Chondrocyte (in vitro differentiated cells): ENCODE results near the gene SPAG4. TPM values are rescaled to one million over a fixed set of nuclear protein-coding genes. Genes with fewer than 3 reads are reported as not detected.

ENCODE experiments used
- DNase-seq: peaks from one replicate; pipeline ENCODE4 v3.0.0; 2021; ENCODE audit warnings: mixed read lengths, low spot score
- H3K27ac Mint-ChIP-seq: one replicate; pipeline ENCODE4 v1.8.0; 2021; ENCODE audit warnings: mild to moderate bottlenecking, moderate library complexity, mixed read lengths; ENCODE audit not compliant: unreplicated experiment
- H3K27me3 Mint-ChIP-seq: 2 replicates; pipeline ENCODE4 v1.8.0; 2021; ENCODE audit warnings: low read depth, mixed read lengths
- H3K36me3 Mint-ChIP-seq: 2 replicates; pipeline ENCODE4 v1.8.0; 2021; ENCODE audit warnings: low read depth, mixed read lengths
- H3K4me1 Mint-ChIP-seq: 2 replicates; pipeline ENCODE4 v1.8.0; 2021; ENCODE audit warnings: low read depth, mild to moderate bottlenecking, mixed read lengths
- H3K4me3 Mint-ChIP-seq: one replicate; pipeline ENCODE4 v1.8.0; 2021; ENCODE audit warnings: mild to moderate bottlenecking, moderate library complexity, mixed read lengths; ENCODE audit not compliant: unreplicated experiment
- H3K9me3 Mint-ChIP-seq: 2 replicates; pipeline ENCODE4 v1.8.0; 2021; ENCODE audit warnings: low read depth, mixed read lengths
- total RNA-seq: library from RNA; stranded (reverse); gene quantifications from 3 replicates; pipeline ENCODE4 v1.2.1, GENCODE V29; 2021
- TF ChIP-seq, protein P1 (sequence below): fragments of 200-600 bp; sonication (generic); IDR thresholded peaks from 2 replicates; pipeline ENCODE4 v1.5.0; 2021; ENCODE audit warnings: antibody characterized with exemption, mild to moderate bottlenecking, moderate library complexity

The SPAG4 gene
- total RNA-seq, 1 donor from 2014 or later: 8.6 TPM

GRCh38 chr20:35576816-35577215, 38.8 kb upstream of the SPAG4 start:
- Mint-ChIP-seq H3K4me1 (no peaks in the 10 kb centered on the region), H3K27me3 (no peaks in the 10 kb centered on the region), H3K9me3 (peaks cover 12% of the 10 kb centered on the region), H3K36me3 (peaks cover 15% of the 10 kb centered on the region), H3K27ac (no peak overlapping the region), H3K4me3 (no peak overlapping the region)
- DNase-seq: peak; percentile 2
- TF ChIP-seq, protein P1, sequence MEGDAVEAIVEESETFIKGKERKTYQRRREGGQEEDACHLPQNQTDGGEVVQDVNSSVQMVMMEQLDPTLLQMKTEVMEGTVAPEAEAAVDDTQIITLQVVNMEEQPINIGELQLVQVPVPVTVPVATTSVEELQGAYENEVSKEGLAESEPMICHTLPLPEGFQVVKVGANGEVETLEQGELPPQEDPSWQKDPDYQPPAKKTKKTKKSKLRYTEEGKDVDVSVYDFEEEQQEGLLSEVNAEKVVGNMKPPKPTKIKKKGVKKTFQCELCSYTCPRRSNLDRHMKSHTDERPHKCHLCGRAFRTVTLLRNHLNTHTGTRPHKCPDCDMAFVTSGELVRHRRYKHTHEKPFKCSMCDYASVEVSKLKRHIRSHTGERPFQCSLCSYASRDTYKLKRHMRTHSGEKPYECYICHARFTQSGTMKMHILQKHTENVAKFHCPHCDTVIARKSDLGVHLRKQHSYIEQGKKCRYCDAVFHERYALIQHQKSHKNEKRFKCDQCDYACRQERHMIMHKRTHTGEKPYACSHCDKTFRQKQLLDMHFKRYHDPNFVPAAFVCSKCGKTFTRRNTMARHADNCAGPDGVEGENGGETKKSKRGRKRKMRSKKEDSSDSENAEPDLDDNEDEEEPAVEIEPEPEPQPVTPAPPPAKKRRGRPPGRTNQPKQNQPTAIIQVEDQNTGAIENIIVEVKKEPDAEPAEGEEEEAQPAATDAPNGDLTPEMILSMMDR: no peak

DNA sequence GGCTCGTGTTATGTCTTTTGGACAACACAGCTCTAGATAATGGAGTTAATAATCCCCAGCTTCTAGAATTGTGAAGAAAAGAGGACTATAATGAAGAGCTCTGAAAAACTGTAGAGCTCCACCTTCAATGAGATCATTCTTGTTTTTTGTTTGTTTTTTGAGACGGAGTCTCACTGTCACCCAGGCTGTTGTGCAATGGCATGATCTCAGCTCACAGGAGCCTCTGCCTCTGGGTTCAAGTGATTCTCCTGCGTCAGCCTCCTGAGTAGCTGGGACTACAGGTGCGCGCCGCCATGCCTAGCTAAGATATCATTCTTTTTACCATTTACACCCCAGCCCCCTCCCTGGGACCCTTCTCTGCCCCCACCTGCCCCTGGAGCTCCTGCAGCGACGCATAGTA, 37.2 kb upstream of the SPAG4 start:
- TF ChIP-seq, protein P1: no peak
- peaks cover 10% of the 10 kb centered on the region for H3K36me3 Mint-ChIP-seq
- H3K27ac Mint-ChIP-seq: no peak overlapping the region
- DNase-seq: no peak
- H3K9me3 Mint-ChIP-seq: peaks cover 8% of the 10 kb centered on the region
- no peaks in the 10 kb centered on the region for H3K4me1 Mint-ChIP-seq
- H3K4me3 Mint-ChIP-seq: no peak overlapping the region
- H3K27me3 Mint-ChIP-seq: no peaks in the 10 kb centered on the region

- TF ChIP-seq, protein P1: no peak
- Mint-ChIP-seq H3K27me3 (no peaks in the 10 kb centered on the region), H3K27ac (no peak overlapping the region), H3K9me3 (peaks cover 4% of the 10 kb centered on the region), H3K36me3 (peaks cover 7% of the 10 kb centered on the region), H3K4me1 (no peaks in the 10 kb centered on the region), H3K4me3 (no peak overlapping the region)
- peak; percentile 41 for DNase-seq
Measured at GRCh38 chr20:35579196-35579595, 36.4 kb upstream of the SPAG4 start.

GRCh38 chr20:35582131-35582530, 33.5 kb upstream of the SPAG4 start:
- H3K27ac Mint-ChIP-seq: no peak overlapping the region

DNA sequence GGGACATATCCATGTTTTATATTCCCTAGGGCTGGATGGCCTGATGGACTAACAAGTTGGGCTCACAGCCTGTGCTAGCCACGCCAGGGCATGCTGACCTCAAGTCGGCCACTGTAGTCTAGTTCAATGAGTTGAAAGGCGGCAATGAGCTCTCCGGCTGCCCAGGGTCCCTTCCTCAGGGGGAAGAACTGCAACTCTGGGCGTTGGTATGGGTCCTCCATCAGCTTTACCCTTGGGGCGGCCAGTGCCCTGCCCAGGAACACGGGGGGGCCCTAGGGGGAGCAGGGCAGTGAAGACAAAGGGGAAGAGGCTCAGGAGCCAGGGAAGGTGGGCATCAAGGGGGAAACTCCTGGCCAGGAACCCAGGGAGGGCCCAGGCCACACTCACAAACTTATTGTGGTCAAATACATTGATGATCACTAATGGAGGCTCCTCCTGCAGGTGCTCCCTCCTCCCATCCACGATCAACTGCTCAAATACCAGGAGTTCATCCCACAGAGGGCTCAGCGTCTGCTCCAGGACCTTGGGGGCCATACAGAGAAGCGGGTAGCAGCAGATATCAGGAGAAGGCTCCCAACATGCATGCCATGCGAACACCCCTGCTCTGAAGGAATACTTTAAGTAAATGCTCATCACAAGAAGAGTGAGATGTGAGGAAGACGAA, 32.8 kb upstream of the SPAG4 start:
- TF ChIP-seq, protein P1: no peak
- peaks cover 4% of the 10 kb centered on the region for H3K9me3 Mint-ChIP-seq
- H3K36me3 Mint-ChIP-seq: peaks cover 5% of the 10 kb centered on the region
- H3K4me3 Mint-ChIP-seq: no peak overlapping the region
- DNase-seq: peak; percentile 53
- no peak overlapping the region for H3K27ac Mint-ChIP-seq
- no peaks in the 10 kb centered on the region for H3K27me3 Mint-ChIP-seq
- no peaks in the 10 kb centered on the region for H3K4me1 Mint-ChIP-seq

More at GRCh38 chr20:35582131-35582530, 33.5 kb upstream of the SPAG4 start:
- TF ChIP-seq, protein P1: no peak
- DNase-seq: peak; percentile 51
- Mint-ChIP-seq H3K27me3 (no peaks in the 10 kb centered on the region), H3K36me3 (peaks cover 5% of the 10 kb centered on the region), H3K9me3 (peaks cover 4% of the 10 kb centered on the region), H3K4me3 (no peak overlapping the region), H3K4me1 (no peaks in the 10 kb centered on the region)
